Testis (tissue), 2 donors: ENCODE data around the gene ITGB5.

Experiments used
- CTCF ChIP-seq, 3 experiments: fragments of 450-650 bp in 2 of 3; fragments of 200-600 bp in 1 of 3; sonication (generic) in 1 of 3; IDR thresholded peaks; one replicate each; pipeline ENCODE4 v1.5.1; 2016 to 2019; ENCODE audit warnings: antibody characterized with exemption in 3 of 3, mild to moderate bottlenecking in 2 of 3, moderate library complexity in 1 of 3
- POLR2A ChIP-seq: fragments of 450-650 bp; IDR thresholded peaks from one replicate; pipeline ENCODE4 v1.6.1; 2017; ENCODE audit warnings: antibody characterized with exemption, mild to moderate bottlenecking, moderate library complexity

- TF ChIP-seq POLR2A = no peak
- no peak for TF ChIP-seq CTCF (IDR thresholded peaks at IDR 0.05)
These were observed 30.5 kb downstream of the ITGB5 start for GRCh38 chr3:124856677-124857076.
